A673 (cell line): ENCODE data around the gene IL2.

Experiments
- EZH2 ChIP-seq: fragments of 200-600 bp; sonication (generic); IDR thresholded peaks from 2 replicates; pipeline ENCODE4 v1.6.1; 2017; ENCODE audit warnings: borderline replicate concordance, low read depth, mild to moderate bottlenecking, mixed read lengths, antibody characterized with exemption, low read length; ENCODE audit not compliant: poor library complexity, severe bottlenecking
- TF ChIP-seq, protein P1 (sequence below): fragments of 300-800, 200-600 bp; sonication (generic); conservative IDR thresholded peaks from 2 replicates; pipeline ENCODE4 v1.5.1; 2017; ENCODE audit warnings: low read depth, mild to moderate bottlenecking, antibody characterized with exemption, low read length, moderate library complexity, mixed read lengths

DNA sequence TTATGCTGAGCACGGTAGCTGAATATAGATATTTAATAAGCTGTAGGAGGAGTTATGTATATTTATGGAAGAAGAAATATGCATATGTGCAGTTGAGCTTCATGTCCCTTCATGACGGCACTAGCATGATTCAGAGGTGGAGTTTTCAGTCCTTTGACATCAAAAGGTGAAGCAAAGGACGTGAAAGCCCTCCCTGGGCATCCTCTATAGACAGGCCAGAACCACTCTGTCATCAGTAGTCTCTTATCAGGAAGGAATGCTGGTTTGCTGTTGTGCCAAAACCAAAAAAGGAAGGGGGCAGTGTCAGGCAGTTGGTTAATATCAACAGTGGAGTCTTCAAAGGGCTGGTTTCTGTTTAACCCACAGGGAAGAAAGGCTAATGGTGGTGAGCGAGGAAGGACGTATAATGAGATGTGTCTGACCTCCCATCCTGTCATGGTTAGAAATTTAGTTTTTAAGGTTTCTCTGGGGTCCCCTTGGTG, 23.5 kb upstream of the IL2 start:
- no peak for TF ChIP-seq EZH2
- TF ChIP-seq, protein P1, sequence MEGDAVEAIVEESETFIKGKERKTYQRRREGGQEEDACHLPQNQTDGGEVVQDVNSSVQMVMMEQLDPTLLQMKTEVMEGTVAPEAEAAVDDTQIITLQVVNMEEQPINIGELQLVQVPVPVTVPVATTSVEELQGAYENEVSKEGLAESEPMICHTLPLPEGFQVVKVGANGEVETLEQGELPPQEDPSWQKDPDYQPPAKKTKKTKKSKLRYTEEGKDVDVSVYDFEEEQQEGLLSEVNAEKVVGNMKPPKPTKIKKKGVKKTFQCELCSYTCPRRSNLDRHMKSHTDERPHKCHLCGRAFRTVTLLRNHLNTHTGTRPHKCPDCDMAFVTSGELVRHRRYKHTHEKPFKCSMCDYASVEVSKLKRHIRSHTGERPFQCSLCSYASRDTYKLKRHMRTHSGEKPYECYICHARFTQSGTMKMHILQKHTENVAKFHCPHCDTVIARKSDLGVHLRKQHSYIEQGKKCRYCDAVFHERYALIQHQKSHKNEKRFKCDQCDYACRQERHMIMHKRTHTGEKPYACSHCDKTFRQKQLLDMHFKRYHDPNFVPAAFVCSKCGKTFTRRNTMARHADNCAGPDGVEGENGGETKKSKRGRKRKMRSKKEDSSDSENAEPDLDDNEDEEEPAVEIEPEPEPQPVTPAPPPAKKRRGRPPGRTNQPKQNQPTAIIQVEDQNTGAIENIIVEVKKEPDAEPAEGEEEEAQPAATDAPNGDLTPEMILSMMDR: no peak
